Activated CD4-positive, alpha-beta T cell treated with anti-CD3 and anti-CD28 coated beads, Interleukin-2, amount 10 ng/mL, durations not matched to agents 24 days and 14 days (primary cell): Measurements from ENCODE around the gene TMEM200A. TPM values are rescaled to one million over a fixed set of nuclear protein-coding genes. Genes with fewer than 3 reads are reported as not detected.

ENCODE experiments used
- DNase-seq: peaks from one replicate; pipeline ENCODE4 v3.0.0; 2022
- H3K27ac Mint-ChIP-seq: one replicate; pipeline ENCODE4 v1.8.0; 2022; ENCODE audit warnings: mild to moderate bottlenecking, mixed read lengths
- H3K27me3 Mint-ChIP-seq: one replicate; pipeline ENCODE4 v1.8.0; 2022; ENCODE audit warnings: mixed read lengths
- H3K36me3 Mint-ChIP-seq: one replicate; pipeline ENCODE4 v1.8.0; 2022; ENCODE audit warnings: low read depth, mild to moderate bottlenecking, mixed read lengths
- H3K4me1 Mint-ChIP-seq: one replicate; pipeline ENCODE4 v1.8.0; 2021; ENCODE audit warnings: mixed read lengths
- H3K4me3 Mint-ChIP-seq: one replicate; pipeline ENCODE4 v1.8.0; 2022; ENCODE audit warnings: mild to moderate bottlenecking, moderate library complexity, mixed read lengths
- H3K9me3 Mint-ChIP-seq: one replicate; pipeline ENCODE4 v1.8.0; 2021; ENCODE audit warnings: mixed read lengths
- intact Hi-C: fragments of 100-400 bp; cut with micrococcal nuclease; formaldehyde crosslinking; loops from one replicate; pipeline ENCODE4 v1.15.1; 2023
- total RNA-seq: library from RNA; stranded (reverse); gene quantifications from 2 replicates; pipeline ENCODE4 v1.2.3, GENCODE V29; 2022

The TMEM200A gene
- total RNA-seq, 1 donor from 2014 or later, result 1.6 TPM

DNA sequence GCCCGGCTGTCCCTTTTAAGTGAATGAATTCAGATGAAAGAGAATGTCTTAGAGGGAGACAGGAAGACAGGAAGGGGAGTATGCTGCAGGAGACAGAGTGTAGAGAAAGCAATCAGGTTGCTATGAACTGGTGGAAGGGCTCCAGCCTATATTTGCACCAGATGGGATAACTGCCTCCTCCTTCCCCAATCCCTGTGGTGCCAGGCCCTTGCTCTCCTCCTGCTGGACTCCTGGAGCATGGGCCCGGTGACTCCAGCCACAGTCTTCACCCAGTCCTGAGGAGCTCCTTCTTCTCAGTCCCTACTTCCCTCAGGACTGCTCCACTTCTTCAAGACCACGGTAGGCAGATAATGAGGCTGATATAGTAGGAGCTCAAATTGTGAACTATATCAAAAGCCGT, 91.8 kb downstream of the TMEM200A start:
- Mint-ChIP-seq H3K4me1 (peaks cover 5% of the 10 kb centered on the region), H3K9me3 (peaks cover 9% of the 10 kb centered on the region), H3K27me3 (peaks cover 11% of the 10 kb centered on the region), H3K4me3 (no peak overlapping the region), H3K27ac (no peak overlapping the region), H3K36me3 (no peaks in the 10 kb centered on the region)
- no peak for DNase-seq
- intact Hi-C loops, result no loop called here

DNA sequence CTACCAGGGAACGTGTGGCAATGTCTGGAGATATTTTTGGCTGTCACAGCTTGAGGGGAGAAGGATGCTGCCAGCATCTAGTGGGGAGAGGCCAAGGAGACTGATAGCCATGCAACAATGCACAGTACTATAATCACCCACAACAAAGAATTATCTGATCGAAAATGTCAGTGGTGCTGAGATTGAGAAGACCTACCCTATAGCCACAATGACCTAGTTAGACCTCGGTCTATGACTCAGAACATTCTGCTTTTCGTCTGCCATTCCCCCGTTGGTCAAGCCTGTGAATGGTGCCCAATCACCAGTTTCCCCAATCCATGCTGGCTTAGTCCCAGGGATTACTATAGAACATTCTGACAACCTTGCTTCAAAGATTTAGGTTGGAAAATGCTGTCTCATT, 93.5 kb downstream of the TMEM200A start:
- no peaks in the 10 kb centered on the region for H3K36me3 Mint-ChIP-seq
- H3K27ac Mint-ChIP-seq, result no peak overlapping the region
- H3K27me3 Mint-ChIP-seq, result peaks cover 8% of the 10 kb centered on the region
- H3K4me1 Mint-ChIP-seq, result peaks cover 5% of the 10 kb centered on the region
- DNase-seq, result no peak
- intact Hi-C loops, result no loop called here
- peaks cover 8% of the 10 kb centered on the region for H3K9me3 Mint-ChIP-seq
- no peak overlapping the region for H3K4me3 Mint-ChIP-seq

DNA sequence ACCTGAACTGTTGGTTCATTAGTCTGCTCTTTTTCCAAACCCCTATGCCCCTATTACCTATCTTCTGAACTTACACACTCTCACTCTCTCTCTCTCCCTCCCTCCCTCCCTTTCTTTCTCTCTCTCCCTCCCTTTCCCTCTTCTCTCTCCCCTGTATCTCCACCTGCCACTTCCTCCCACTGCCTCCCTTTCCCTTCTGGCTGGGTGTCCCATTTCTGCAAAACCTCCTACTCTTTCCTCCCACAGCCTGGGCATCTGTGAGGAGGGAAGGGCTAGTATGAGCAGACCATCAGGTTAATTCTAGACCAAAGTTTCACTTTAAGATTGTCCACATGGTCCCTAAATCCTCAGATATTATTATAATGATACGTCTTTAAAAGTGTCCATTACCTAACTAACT, 95.1 kb downstream of the TMEM200A start:
- no peak overlapping the region for H3K4me3 Mint-ChIP-seq
- peaks cover 5% of the 10 kb centered on the region for H3K4me1 Mint-ChIP-seq
- no peak overlapping the region for H3K27ac Mint-ChIP-seq
- H3K36me3 Mint-ChIP-seq, result no peaks in the 10 kb centered on the region
- intact Hi-C loops, result no loop called here
- H3K9me3 Mint-ChIP-seq, result peaks cover 5% of the 10 kb centered on the region
- peaks cover 8% of the 10 kb centered on the region for H3K27me3 Mint-ChIP-seq
- no peak for DNase-seq

DNA sequence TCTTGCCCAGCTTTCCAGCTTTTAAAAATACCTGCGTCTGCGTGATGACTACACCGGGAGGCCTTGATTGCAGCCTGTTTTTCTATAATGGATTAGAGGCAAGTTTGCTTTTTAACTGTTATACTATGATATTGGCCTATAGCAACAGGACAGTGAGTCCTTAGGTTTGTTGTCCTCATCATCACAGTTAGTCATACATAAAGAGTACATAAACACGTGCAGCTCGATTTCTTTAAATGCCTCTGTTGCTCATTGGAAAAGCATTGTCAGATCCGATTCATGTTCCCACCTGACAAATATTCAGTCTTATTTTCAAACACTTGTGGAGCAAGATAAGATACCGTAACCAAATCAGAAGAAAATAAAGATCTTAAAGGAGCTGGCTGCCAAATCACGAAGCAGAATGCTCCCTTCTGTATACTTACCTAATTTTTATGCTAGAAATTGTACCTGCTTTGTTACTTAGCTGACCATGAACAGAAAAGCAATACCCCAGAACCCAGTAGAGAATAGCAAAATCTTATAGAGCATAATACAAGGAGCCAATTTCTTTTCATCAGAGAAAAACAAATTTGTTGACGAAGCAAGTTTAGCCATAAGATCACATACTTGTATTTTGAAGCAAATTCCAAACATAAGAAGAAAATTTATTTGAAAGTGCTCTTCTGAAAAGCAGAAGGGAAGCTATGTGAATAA, 100.4 kb downstream of the TMEM200A start:
- Mint-ChIP-seq H3K4me3 (no peak overlapping the region), H3K27ac (no peak overlapping the region), H3K4me1 (peaks cover 16% of the 10 kb centered on the region), H3K9me3 (peaks cover 3% of the 10 kb centered on the region), H3K27me3 (peaks cover 2% of the 10 kb centered on the region), H3K36me3 (no peaks in the 10 kb centered on the region)
- intact Hi-C loops, result no loop called here
- DNase-seq, result no peak

DNA sequence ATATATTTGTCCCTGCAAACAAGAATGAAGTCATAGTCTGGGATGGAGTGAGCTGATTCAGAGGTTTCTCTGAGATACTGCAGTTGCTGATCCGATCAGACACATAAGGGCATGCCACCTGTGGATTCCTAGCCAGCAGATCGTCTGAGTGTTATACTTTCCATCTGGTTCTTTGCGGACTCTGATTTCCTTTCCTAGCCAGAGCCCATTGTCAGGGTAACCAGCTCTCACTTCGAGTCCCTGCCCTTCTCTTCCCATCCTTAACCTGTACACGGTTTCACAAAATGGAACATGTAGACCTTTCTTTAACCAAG, 100.9 kb downstream of the TMEM200A start:
- H3K36me3 Mint-ChIP-seq, result no peaks in the 10 kb centered on the region
- H3K4me3 Mint-ChIP-seq, result no peak overlapping the region
- H3K9me3 Mint-ChIP-seq, result peaks cover 3% of the 10 kb centered on the region

DNA sequence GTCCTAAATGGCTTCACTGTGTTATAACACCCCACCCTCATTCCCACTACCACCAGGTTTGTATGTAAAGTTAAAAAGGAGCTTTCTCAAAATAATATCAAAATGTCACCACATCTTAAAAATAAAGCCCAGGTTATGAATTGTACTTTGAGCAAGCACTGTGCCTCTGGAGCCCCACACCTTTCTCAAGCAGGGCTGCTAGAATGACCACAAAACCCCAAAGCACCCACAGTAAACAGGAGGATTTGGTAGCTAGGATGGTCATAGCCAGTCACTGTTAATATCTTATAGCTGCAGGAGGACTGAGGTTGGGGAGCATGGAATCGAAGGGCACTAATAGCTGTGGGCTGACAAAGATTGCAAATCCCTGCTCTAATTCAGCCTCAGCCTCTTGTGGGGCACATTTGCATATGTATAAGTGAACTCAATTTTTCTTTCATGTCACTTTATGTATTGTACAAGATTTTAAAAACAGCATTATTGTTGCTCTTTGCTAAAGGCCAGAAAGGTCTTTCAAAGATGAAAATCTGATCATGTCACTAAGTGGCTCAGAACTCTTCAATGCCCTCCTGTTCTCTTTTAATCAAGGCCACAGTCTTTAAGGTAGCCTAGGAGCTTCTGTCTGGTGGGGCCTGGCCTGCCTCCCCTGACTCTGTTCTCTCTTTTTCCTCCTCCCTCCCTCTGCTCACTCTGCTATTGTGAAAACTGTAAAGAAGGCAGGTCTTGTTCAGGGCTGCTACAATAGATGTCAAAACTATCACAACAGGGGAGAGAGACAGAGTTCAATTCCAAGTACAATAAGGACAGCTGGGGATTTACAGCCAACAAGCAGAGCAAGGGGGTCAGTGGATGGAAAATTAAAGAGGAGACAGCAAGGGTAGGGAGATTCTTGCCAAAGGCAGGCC, 101.6 kb downstream of the TMEM200A start:
- Mint-ChIP-seq H3K9me3 (peaks cover 7% of the 10 kb centered on the region), H3K4me1 (peaks cover 11% of the 10 kb centered on the region), H3K27ac (no peak overlapping the region), H3K27me3 (no peaks in the 10 kb centered on the region), H3K4me3 (no peak overlapping the region), H3K36me3 (no peaks in the 10 kb centered on the region)
- intact Hi-C loops, result no loop called here
- DNase-seq, result peak; percentile 58

More for the DNA sequence above, 100.9 kb downstream of the TMEM200A start:
- intact Hi-C loops, result no loop called here
- DNase-seq, result no peak
- H3K4me1 Mint-ChIP-seq, result peaks cover 14% of the 10 kb centered on the region
- no peaks in the 10 kb centered on the region for H3K27me3 Mint-ChIP-seq
- H3K27ac Mint-ChIP-seq, result no peak overlapping the region

DNA sequence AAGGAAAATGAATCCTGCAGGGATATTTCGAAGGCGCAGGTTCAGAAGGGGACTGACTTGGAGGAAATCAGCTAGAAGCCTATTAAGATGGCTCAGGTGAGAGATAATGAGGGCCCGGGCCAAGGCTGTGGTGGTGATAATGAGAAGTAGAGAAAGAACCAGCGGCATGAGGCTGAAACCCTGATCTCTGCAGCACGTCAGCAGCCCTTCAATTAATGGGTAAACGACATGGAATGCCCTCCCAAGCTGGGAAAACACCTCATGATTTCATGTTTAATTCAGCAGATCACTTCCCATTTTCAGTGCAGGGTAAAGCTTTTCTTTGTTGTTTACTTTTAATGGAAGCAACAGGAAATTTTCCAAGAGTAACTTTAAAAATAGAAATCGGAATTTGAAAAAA, 104.9 kb downstream of the TMEM200A start:
- Mint-ChIP-seq H3K4me1 (peaks cover 16% of the 10 kb centered on the region), H3K4me3 (no peak overlapping the region), H3K36me3 (no peaks in the 10 kb centered on the region), H3K27ac (no peak overlapping the region), H3K27me3 (no peaks in the 10 kb centered on the region), H3K9me3 (peaks cover 23% of the 10 kb centered on the region)
- DNase-seq, result no peak
- intact Hi-C loops, result no loop called here

DNA sequence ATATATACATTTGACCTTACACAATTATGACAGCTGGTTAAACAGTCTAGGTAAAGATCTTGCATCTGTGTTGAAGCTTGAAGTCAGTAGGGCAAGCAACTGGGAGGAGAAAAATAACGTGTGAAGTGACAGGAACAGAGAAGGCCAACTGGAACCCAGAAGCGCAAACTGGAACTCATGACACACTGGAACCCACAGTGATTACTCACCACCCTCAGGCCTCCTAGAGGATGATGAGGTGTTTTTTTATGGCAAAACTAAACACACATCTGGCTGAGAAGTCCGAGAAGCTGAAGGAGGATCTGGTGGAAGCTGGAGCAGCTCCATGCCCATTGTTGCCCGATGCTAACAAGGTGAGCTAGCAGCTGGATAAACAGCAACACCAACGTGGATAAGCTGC, 108.1 kb downstream of the TMEM200A start:
- Mint-ChIP-seq H3K27me3 (no peaks in the 10 kb centered on the region), H3K4me1 (peaks cover 5% of the 10 kb centered on the region), H3K9me3 (peaks cover 28% of the 10 kb centered on the region), H3K27ac (no peak overlapping the region), H3K36me3 (peaks cover 9% of the 10 kb centered on the region), H3K4me3 (no peak overlapping the region)
- no peak for DNase-seq
- intact Hi-C loops, result no loop called here

DNA sequence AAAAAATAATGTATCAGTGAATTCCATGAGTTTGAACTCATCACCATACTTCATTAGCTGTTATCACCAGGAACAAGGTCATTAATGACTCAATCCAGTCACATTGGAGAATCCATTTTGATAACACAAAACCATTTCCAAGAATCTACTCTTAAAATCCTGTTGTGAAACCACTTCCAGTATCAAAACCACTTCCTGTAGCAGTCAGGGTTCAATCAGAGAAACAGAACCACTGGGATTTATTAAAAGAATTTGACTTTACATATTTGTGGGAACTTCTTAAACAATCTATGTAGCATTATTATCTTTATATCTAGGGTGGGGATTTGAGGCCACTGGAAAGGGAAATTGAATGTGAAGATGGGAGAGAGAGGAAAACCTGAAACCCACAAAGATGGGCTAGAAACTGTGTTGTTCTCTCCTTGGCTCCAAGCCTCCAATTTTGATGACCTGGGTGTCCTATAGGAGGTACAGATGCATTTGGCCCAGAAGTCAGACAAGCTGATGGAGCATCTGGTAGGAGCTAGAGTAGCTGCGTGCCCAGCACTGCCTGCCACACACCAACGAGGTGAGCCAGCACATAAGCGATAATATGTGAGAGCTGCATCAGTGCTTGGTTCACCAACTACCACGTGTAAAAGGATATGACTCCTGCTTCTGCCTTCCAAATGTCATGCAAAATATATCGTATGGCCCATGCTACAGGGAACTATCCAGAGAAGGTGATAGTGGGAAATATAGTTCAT, 117.0 kb downstream of the TMEM200A start:
- no peak for DNase-seq
- H3K4me3 Mint-ChIP-seq, result peak overlapping the region; percentile 45
- H3K4me1 Mint-ChIP-seq, result peaks cover 24% of the 10 kb centered on the region
- peaks cover 14% of the 10 kb centered on the region for H3K36me3 Mint-ChIP-seq
- no peaks in the 10 kb centered on the region for H3K27me3 Mint-ChIP-seq
- H3K27ac Mint-ChIP-seq, result no peak overlapping the region
- intact Hi-C loops, result no loop called here
- peaks cover 11% of the 10 kb centered on the region for H3K9me3 Mint-ChIP-seq

DNA sequence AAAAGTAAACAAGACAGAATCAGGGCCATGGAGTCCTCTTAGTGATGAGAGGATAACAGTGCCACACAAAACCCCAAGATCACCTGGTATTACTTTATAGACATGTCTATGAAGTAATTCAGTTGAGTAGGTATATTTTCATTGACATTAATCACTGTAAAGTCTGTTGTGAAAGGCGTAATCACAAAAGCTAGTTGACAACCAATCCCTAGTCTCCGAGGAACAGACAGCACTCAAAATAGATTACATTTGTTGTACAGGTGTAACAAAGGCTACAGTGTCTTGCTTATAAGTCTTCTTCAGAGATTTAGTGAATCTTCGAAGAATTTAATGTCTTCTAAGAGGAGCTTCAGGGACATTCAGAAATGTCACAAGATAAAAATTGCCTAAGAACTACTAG, 120.1 kb downstream of the TMEM200A start:
- Mint-ChIP-seq H3K9me3 (peaks cover 10% of the 10 kb centered on the region), H3K27ac (no peak overlapping the region), H3K36me3 (peaks cover 9% of the 10 kb centered on the region), H3K4me1 (peaks cover 26% of the 10 kb centered on the region), H3K27me3 (no peaks in the 10 kb centered on the region), H3K4me3 (no peak overlapping the region)
- intact Hi-C loops, result no loop called here
- no peak for DNase-seq

DNA sequence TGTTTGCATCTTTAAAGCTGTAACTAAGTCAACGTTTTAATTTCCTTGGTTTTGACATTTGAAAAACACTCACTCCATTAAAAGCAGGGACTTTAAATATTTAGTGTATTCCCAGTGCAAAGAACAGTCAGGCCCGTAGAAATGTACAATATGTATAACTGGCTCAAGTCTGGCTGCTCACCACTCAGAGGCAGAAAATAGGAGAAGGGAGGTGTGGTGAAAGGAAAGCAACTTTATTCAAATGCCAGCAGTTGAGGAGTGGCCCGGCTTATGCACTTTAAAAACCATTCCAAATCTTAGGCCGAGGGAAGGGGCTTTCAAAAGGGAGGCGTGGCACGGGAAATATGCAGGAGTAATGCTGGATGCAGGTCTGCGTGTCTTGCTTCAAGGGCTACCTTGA, 120.6 kb downstream of the TMEM200A start:
- H3K9me3 Mint-ChIP-seq, result peaks cover 13% of the 10 kb centered on the region
- no peaks in the 10 kb centered on the region for H3K27me3 Mint-ChIP-seq
- intact Hi-C loops, result no loop called here
- no peak overlapping the region for H3K27ac Mint-ChIP-seq
- H3K36me3 Mint-ChIP-seq, result peaks cover 13% of the 10 kb centered on the region
- peaks cover 28% of the 10 kb centered on the region for H3K4me1 Mint-ChIP-seq
- no peak overlapping the region for H3K4me3 Mint-ChIP-seq
- DNase-seq, result no peak

DNA sequence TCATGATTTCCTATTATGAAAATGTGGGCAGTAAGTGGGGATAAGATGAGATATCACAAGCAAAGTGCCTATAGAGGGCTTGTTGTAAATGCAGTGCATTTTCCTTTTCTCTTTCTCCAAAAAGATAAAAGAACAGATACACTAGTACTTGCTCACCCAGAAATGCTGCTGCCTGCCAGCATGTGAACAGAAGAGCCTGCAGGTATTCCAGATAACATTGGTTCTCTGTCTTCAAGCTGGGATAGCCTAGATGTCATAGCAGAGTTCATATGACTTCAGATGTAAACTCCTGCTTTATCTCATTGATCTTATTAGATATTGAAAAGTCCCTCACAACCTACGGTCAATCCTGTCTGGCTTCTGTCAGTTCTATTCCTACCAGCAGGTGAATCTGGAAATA, 123.7 kb downstream of the TMEM200A start:
- Mint-ChIP-seq H3K36me3 (peaks cover 14% of the 10 kb centered on the region), H3K27me3 (no peaks in the 10 kb centered on the region), H3K4me1 (peaks cover 4% of the 10 kb centered on the region), H3K4me3 (no peak overlapping the region), H3K27ac (no peak overlapping the region), H3K9me3 (peaks cover 22% of the 10 kb centered on the region)
- no peak for DNase-seq
- intact Hi-C loops, result no loop called here
